ENCODE measurements around the gene PTPRR.

DNA sequence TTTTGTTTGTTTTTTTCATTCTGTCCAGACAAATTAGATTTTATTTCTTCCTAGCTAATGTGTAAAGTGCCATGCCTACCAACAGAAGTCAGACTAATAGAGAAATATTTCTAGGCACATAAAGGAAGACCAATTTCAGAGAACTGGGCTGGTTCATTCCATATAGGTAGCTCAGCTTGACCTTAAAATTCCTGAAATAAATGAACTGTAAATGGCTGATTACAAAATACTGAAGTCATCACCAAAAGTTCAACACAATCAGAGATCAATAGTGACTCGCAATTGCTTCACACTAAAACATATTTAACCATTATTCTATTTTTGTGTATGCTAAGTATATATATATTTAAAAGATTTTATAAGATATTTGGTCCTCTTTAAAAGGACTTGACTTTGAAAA lies 317.5 kb downstream of the PTPRR start:
- TF ChIP-seq, protein P1, sequence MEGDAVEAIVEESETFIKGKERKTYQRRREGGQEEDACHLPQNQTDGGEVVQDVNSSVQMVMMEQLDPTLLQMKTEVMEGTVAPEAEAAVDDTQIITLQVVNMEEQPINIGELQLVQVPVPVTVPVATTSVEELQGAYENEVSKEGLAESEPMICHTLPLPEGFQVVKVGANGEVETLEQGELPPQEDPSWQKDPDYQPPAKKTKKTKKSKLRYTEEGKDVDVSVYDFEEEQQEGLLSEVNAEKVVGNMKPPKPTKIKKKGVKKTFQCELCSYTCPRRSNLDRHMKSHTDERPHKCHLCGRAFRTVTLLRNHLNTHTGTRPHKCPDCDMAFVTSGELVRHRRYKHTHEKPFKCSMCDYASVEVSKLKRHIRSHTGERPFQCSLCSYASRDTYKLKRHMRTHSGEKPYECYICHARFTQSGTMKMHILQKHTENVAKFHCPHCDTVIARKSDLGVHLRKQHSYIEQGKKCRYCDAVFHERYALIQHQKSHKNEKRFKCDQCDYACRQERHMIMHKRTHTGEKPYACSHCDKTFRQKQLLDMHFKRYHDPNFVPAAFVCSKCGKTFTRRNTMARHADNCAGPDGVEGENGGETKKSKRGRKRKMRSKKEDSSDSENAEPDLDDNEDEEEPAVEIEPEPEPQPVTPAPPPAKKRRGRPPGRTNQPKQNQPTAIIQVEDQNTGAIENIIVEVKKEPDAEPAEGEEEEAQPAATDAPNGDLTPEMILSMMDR (IDR thresholded peaks at IDR 0.05; ENCODE audit: low read depth, low read length, missing input control), result no peak
- no peak for TF ChIP-seq YY1 (IDR thresholded peaks at IDR 0.05)
- TF ChIP-seq, protein P2, sequence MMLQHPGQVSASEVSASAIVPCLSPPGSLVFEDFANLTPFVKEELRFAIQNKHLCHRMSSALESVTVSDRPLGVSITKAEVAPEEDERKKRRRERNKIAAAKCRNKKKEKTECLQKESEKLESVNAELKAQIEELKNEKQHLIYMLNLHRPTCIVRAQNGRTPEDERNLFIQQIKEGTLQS (IDR thresholded peaks at IDR 0.05), result no peak
- TF ChIP-seq SP1 (IDR thresholded peaks at IDR 0.05), result no peak
- no peak for TF ChIP-seq RAD21 (IDR thresholded peaks at IDR 0.05)
- TF ChIP-seq, protein P3, sequence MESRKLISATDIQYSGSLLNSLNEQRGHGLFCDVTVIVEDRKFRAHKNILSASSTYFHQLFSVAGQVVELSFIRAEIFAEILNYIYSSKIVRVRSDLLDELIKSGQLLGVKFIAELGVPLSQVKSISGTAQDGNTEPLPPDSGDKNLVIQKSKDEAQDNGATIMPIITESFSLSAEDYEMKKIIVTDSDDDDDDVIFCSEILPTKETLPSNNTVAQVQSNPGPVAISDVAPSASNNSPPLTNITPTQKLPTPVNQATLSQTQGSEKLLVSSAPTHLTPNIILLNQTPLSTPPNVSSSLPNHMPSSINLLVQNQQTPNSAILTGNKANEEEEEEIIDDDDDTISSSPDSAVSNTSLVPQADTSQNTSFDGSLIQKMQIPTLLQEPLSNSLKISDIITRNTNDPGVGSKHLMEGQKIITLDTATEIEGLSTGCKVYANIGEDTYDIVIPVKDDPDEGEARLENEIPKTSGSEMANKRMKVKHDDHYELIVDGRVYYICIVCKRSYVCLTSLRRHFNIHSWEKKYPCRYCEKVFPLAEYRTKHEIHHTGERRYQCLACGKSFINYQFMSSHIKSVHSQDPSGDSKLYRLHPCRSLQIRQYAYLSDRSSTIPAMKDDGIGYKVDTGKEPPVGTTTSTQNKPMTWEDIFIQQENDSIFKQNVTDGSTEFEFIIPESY (IDR thresholded peaks at IDR 0.05), result no peak
- TF ChIP-seq, protein P4, sequence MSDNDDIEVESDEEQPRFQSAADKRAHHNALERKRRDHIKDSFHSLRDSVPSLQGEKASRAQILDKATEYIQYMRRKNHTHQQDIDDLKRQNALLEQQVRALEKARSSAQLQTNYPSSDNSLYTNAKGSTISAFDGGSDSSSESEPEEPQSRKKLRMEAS (IDR thresholded peaks at IDR 0.05), result no peak
- TF ChIP-seq TAF1 (conservative IDR thresholded peaks at IDR 0.05), result no peak
- TF ChIP-seq, protein P5, sequence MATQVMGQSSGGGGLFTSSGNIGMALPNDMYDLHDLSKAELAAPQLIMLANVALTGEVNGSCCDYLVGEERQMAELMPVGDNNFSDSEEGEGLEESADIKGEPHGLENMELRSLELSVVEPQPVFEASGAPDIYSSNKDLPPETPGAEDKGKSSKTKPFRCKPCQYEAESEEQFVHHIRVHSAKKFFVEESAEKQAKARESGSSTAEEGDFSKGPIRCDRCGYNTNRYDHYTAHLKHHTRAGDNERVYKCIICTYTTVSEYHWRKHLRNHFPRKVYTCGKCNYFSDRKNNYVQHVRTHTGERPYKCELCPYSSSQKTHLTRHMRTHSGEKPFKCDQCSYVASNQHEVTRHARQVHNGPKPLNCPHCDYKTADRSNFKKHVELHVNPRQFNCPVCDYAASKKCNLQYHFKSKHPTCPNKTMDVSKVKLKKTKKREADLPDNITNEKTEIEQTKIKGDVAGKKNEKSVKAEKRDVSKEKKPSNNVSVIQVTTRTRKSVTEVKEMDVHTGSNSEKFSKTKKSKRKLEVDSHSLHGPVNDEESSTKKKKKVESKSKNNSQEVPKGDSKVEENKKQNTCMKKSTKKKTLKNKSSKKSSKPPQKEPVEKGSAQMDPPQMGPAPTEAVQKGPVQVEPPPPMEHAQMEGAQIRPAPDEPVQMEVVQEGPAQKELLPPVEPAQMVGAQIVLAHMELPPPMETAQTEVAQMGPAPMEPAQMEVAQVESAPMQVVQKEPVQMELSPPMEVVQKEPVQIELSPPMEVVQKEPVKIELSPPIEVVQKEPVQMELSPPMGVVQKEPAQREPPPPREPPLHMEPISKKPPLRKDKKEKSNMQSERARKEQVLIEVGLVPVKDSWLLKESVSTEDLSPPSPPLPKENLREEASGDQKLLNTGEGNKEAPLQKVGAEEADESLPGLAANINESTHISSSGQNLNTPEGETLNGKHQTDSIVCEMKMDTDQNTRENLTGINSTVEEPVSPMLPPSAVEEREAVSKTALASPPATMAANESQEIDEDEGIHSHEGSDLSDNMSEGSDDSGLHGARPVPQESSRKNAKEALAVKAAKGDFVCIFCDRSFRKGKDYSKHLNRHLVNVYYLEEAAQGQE (IDR thresholded peaks at IDR 0.05), result no peak
- no peak for TF ChIP-seq RXRA (IDR thresholded peaks at IDR 0.05)

Data from liver (tissue), 3 donors.